Stimulated activated CD4-positive, alpha-beta T cell treated with anti-CD3 and anti-CD28 coated beads, Interleukin-12 subunit alpha, Interleukin-12 subunit beta, amount 100 ng/mL, for 48 hours (primary cell): ENCODE data around the gene SLC7A1.

Source experiments
- DNase-seq, 3 donors: peaks; one replicate each; pipeline ENCODE4 v3.0.0-alpha.2; 2020; ENCODE audit warnings: low read depth in 2 of 3, low spot score in 1 of 3

SLC7A1 gene

DNA sequence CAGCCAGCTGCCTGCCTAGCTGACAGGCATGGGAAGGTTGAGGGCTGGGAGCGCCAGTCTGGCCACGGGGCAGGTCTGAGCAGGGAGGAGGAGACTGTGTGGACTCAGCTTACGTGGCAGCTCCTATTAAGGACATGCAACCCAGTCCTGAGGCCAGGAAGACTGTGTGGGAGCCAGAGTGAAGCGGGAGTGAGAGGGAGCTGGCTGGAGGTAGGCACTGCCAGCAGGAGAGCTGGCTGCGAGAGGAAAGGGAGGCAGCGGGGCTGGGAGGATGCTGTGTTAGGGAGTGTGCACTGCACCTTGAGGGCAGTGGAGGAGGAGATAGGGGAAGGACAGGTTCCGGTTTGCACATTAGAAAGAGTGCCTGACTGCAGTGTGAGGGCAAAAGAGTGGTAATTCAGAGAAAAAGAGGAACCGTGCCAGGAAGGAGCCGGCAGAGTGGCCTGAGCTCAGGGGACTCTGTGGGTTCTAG, 99.2 kb downstream of the SLC7A1 start:
- DNase-seq = no peak

DNA sequence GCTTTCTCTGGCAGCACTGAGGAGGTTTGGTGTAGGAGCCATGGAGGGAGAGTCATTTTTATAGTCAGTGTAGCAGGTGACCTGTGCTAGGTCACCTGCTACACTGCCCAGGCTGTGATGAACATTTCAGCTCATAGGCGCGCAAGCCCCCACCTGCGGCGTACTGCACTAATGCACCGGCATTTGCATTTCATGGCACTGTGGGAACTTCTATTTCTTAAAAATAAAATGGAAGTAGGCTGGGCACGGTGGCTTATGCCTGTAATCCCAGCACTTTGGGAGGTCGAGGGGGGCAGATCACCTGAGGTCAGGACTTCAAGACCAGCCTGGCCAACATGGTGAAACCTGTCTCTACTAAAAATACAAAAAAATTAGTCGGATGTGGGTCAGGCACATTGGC, 101.0 kb downstream of the SLC7A1 start:
- DNase-seq = no peak

DNA sequence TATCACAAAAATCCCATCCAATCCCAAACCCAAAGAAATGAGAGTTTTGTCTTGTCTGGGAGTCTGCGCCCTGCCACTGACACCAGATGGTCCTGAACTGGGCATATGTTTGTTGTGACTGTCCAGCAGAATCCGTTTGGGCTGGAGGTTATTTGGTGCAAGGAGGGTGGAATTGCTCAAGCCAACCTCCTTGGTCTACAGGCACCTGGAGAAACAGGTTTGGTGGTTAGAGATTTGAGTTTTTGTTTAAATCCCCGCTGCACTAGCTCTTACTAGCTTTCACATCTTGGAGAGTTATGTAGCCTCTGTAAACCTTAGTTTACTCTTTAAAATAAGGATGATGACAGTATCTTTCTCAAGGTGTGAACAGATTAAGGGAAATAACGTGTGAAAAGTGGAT, 101.7 kb downstream of the SLC7A1 start:
- DNase-seq = no peak

DNA sequence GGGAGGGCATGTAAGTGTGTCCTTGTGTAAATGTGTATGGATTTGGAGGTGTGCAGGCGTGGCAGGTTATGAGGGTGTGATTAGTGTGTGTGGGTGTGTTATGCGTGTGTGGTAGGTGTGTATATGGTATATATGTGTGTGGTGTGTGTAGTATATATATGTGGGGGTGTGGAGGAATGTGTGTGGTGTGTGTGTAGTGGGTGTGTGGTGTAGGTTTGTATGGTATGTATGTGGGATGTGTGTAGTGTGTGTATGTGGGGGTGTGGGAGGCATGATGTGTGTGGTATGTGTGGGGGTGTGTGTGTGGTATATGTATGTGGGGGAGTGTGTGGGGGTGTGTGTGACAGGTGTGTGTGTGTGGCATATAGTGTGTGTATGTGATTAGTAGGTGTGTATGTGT, 104.2 kb downstream of the SLC7A1 start:
- DNase-seq = no peak

DNA sequence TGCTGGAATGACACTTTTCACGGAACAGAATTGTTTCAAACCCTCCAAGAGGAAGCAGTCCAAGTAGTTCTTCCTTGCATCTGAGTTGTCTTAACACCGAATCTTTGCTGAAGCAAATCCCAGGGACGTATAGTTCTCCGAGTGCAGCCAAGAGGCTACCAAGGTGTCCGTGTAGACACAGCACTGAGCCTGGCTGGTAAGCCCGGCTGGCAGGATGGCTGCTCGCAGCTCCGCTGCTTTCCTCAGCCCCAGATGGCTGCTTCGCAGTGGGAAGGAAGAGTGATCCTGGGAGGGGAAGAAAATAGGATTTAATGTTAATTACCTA, 105.0 kb downstream of the SLC7A1 start:
- DNase-seq = no peak

DNA sequence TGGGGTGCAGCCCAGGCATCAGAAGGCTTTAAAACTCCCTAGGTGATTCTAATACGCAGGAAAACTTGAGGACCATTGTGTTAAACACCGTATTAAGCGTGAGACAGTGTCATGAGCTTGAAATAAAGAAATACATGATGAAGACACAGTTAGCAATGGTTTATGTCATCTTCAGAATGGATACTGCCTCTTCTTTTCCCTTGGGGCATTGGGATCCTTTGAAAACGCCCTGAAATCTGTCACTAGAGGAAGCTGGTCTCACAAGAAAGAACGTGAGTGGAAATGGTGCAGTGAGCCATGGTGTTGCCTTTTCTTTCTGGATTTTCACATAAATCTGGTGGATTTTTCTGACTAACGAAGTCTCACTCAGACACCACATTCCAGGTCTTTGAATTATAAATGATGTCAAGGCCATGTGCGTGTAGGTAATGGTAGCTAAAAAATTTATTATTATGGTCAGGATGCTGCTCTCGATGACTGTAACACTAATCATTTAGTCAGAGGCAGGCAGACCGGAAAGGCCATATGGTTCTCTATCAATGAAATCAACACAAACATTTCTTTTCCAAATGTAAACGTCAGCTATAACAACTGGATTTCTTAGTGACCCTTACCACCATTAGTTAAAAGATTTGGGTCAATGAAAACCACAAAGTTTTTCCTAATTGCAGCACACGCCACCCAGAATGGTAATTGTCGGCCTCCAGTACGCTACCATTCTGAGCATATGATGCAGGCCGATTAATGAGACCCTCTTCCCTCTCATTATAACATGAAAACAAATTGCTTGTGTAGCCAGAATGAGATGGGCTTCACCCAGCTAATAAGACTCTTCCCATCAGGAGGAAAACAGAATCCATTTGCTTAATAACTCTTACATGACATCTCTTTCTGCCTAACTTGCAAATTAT, 105.6 kb downstream of the SLC7A1 start:
- DNase-seq = no peak

DNA sequence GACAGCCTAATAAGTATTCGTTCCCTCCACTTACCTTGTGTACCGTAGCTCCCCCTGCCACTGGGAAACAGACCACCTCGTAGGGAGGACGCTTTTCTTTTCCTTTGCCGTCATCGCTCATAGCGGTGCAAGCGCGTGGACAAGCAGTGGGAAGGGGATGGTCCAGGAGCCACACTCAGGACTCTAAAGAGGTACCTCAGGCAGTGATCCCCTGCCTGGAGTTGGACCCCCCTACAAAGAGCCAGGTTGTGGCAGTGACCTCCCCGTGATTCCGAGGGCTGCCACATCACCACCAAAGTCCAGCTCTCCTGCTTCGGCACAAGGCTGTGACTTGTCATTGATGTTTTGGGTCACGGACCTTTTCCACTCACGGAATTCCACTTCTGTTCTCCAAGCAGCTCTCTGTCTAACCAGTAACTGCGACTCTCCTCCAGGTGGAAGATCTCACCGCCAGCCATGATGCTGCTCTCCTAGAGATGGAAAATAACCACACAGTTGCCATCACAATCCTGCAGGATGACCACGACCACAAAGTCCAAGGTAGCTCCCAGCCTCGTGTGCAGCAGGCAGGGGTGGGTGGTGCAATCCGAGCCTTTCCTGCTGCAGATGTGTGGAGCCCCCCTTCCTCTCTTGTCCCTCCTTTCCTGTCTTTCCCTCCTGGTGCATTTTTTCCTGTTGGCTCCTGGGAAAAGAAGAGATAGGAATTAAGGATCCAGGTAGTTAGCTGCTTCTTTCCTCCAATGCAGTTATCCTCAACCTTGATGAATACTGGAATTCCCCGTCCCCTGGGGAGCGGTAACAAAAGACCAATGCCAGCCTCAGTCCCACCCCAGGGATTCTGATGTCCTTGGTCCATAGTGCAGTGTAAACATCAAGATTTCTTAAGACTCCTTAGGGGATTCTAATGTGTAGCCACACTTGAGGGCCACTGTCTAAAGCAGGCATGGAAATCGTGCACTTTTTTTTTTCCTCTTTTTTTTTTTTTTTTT, 107.7 kb downstream of the SLC7A1 start:
- no peak for DNase-seq

DNA sequence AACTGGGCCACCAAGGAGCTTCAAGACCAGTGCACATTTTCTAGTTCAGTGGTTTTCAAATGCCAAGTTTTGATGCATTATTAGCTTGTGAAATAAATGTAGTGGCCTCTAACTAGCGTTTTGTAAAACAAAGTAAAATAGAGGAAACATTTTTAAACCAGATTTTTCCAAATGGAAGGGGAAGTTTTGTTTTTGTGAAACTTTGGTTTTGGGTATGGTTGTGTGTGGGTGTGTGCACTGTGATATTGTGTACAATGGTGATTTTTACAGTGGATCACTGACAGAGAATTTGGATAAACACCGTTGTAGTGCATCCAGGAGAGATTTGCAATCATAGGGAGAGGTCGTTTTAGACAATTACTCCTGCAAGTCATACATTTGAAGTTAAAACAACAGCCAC, 108.9 kb downstream of the SLC7A1 start:
- DNase-seq = no peak

DNA sequence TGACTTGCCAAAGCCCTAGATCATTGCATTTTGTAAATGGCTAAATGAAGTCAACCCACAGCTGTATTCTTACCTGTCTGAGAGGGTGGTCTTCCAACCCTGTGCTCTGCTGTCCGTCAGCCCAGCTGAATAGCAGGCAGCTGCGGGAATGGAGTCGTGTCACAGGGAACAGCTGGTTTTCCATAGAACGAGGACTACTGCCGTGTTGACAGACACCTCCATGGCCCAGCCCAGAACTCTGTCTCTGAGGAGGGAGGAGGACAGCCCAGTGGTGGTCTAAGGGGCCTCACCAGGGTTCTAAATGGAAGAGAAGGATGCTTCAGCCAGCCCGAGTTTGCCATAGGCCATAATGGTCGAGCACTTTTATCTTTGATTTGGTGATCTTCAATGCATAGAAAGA, 110.7 kb downstream of the SLC7A1 start:
- no peak for DNase-seq

DNA sequence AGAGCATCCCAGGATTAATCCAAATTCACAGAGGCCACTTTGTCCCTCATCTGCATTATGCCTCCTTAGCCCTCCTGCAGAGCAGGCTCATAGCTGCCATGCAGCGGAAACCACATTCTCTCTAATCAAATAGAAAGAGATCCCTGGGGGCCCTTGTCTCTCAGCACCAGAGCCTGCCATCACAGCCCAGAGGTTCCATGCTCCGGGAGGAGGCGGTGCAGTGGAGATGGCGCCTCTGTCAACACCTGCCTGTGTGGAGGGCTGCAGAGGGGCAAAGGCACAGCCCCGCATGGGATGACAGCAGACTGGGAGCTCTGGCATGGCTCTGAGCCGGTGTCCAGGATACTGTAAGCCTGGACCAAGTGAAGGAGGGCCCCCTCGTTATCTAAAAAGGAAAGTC, 111.3 kb downstream of the SLC7A1 start:
- no peak for DNase-seq

DNA sequence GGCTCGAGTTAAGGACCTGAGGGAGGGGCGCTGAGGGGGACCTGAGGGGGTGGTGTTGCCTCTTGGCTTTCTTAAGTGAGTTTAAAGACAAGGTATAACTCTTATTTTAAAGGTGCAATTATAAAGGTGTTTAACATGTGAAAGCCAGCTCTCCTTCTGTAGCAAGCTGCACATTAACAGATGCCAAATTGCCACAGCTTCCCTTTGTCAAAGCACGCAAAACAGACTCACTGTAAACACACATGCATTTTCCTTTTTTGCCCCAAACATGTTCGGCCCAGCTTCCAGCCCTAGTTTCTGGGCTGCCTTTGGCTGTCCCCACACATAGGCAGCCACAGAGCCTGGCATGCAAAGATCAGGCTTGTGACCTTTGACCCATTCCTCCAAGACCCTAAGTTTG, 111.9 kb downstream of the SLC7A1 start:
- DNase-seq = no peak

DNA sequence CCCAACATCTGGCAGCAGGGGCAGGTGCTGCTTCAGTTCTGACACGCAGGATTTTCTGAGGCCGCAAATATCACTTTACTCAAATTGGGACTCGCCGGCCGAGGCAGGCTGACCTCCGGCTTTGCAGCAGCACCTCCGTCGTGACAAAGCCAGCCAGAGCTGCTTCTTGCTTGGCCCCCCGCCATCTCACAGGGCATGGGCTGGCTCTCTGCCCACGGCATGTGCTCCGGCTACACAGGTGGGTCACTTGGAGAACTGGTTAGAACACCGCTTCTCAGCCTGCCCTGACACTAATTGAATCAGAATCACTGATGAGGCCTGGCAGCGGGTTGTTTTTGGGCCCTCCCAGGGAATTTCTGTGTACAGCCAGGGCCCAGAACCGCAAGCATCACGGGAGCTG, 112.3 kb downstream of the SLC7A1 start:
- DNase-seq = no peak

DNA sequence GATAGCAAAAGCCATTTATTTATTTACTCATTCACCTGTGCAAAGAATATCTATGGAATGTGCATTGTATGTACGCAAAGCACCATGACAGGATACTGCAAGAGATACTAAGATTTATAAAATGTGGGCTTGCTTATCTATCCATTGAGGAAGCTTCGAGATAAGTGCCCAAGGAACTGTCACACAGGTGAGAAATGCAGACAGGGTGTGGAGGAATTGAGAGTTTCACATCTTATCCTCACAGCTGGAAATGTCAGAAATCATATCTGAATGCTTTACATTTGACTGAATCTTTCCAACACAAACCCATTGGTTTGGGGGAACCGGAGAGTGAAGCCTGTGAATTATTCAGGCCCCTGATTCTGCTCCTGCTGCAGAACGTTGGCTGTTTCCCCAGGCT, 113.0 kb downstream of the SLC7A1 start:
- DNase-seq = no peak

DNA sequence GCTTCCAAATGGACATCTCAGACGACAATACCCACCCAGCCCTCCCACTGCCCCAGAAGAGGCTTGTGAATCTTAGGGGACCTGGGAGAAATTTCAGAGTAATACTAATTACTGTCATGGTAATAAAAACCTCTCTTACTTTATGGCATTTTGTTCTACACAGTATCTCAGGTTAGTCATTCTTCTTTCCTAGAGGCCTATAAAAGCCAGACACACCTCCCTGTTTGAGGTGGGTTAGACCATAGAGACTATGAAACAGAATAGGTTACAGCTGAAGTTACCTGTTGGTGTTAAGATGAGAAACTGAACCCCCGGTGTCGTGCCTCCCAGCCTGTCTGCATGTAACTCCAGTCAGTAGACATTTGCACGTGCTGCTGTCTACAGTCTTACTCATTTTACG, 113.9 kb downstream of the SLC7A1 start:
- no peak for DNase-seq

DNA sequence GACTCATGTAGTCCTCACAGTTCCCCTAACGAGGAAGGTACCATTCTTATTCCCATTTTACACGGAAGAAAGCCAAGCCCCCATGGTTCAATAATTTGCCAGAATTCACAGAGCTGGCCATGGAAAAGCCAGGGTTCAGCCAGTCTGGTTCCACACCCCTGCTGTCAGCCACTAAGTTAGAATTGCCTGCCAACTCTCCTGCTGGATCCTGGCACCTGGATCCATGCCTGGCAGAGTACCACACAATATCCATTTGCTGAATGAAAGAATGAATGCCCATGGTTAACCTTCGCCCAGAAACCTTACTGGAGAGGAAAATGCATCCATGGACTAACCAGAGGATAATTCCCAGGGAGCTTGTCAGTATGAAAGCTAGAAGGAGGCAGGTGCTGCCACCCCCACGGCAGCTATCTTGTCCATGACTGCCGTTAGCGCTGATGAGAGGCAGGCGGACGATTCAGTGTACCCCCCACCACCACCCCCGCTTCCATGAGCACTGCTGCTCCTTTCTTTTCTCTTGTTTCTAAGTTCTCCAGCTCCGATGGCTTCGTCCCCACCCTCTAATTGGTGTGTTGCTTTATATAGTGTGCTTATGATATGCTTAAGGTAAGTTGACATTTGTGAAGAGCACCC, 114.5 kb downstream of the SLC7A1 start:
- DNase-seq = no peak

DNA sequence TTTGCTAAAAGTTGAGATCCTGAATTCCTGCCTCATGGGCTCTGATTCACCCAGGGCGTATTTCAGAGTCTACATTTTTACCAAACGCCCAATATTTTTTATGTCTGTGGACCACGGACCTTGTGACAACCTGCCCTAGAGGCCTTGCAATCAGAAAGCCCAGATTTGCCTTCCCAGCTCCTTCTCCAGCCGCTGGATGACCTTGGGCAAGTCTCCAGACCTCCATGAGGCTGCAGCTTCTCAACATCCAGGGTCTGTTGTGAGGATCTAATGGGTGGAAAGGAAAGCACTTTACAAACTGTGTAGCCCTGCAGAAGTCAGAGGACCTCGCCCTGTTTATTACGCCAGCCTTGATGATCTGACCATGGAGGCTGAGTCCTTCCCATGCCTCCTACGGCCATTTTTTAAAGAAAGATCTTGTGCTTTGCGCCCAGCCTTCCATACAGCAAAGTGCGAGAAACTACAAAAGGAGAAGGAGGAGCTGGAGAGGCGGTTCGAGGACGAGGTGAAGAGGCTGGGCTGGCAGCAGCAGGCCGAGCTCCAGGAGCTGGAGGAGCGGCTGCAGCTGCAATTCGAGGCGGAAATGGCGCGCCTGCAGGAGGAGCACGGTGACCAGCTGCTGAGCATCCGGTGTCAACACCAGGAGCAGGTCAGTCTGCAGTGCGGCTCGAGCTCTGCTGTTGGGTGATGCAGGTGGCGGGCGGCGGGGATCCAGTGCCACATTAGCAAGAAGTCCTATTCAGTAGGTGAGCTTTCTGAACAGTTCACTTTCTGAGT, 115.6 kb downstream of the SLC7A1 start:
- DNase-seq = no peak

DNA sequence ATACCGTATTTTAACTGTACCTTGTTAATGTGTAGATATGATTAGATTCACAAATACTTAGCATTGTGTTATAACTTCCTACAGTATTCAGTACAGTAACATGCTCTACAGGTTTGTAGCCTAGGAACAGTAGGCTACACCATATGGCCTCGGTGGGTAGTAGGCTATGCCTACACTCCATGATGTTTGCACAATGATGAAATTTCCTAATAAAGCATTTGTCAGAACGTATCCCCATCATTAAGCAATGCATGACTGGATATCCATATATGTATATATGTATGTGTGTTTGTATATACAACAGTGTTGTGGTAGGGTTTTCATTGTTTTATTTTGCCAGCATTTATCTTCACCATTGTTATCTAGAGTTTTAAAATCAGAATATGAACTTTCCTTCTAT, 119.4 kb downstream of the SLC7A1 start:
- DNase-seq = no peak

DNA sequence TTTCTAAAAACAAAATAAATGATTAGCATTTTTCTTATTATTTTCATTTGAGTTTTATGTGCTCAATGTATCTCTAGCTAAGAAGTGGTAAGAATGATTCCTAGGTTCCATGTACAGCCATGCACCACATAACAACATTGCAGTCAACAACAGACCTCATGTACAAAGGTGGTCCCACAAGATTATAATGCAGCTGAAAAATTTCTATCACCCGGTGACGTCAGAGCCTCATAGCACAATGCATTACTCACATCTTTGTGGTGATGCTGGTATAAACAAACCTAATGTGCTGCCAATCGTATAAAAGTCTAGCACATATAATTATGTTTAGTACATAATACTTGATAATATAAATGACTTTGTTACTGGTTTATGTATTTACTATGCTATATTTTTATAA, 120.5 kb downstream of the SLC7A1 start:
- DNase-seq = no peak

DNA sequence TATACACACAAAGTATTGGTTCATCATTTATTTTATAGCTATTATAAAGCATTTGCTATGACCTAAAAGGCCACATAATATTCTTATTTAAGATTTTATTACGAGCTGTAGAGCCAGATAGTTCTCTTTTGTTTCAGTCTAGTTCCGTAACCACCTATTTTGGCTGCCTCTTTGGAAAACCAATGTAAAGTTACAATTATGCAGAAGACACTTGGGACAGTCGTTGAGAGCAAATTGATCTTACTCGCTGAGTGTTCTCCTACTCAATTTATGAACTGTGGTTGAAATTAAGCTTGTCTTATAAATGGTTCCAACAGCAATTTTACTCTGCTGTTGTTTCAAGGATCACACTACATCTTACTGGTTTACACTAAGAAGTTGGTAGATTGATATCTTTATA, 122.3 kb downstream of the SLC7A1 start:
- DNase-seq = no peak

DNA sequence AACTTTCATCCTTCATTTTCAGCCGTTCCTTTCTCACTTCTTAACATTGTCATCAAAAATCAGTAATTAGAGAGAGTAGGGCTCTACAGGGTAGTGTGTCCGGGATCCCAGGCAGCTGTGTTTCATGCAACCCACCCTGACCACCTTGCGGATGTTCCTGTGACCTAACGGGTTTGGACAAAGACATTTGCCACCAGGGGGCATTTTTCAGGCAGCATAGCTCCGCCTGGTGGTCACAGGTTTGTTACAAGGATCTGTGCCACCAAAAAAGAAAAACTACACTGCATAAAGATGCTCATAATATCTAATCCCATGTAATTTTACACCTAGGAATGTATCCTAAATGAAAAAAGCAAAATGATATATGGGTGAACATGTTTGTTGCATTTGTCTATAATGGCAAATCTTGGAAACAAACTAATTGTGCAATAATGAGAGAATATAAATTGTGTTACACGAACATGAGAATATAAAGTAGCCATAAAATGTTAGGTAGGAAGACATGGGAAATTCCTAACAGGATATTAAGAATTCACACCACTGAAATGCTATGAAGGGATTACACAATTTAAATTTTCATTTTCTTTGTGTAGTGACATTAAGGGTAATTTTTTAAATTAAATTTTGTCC, 123.0 kb downstream of the SLC7A1 start:
- peak; percentile 22 to 35 (median 32) for DNase-seq
